GM18951 (cell line): ENCODE results near the gene LSM10.

Experiments used
- POLR2A ChIP-seq: IDR thresholded peaks from 4 replicates; pipeline ENCODE4 v1.6.1; 2011; ENCODE audit warnings: mild to moderate bottlenecking; ENCODE audit not compliant: insufficient read length, insufficient read depth; ENCODE audit errors: extremely low read depth
- in situ Hi-C: fragments of 300-500 bp; cut with MboI; formaldehyde crosslinking; loops from one replicate; pipeline ENCODE4 v1.12.0; 2022; ENCODE audit warnings: low sequenced_read_pairs, mixed read lengths, inconsistent platforms; ENCODE audit not compliant: unreplicated experiment

Gene LSM10

GRCh38 chr1:36419569-36419968 lies 21.9 kb upstream of the LSM10 start:
- in situ Hi-C loops: no loop called here
- no peak for TF ChIP-seq POLR2A

GRCh38 chr1:36419140-36419539 lies 21.4 kb upstream of the LSM10 start:
- no peak for TF ChIP-seq POLR2A

GRCh38 chr1:36417931-36418330 lies 20.2 kb upstream of the LSM10 start:
- in situ Hi-C loops: no loop called here
- TF ChIP-seq POLR2A: no peak

More at GRCh38 chr1:36419140-36419539, 21.4 kb upstream of the LSM10 start:
- in situ Hi-C loops: no loop called here

- in situ Hi-C loops: no loop called here
- TF ChIP-seq POLR2A: no peak
These were observed 18.1 kb upstream of the LSM10 start for GRCh38 chr1:36415661-36416326.

GRCh38 chr1:36414384-36414783 lies 16.7 kb upstream of the LSM10 start:
- in situ Hi-C loops: no loop called here
- no peak for TF ChIP-seq POLR2A

- in situ Hi-C loops: no loop called here
- no peak for TF ChIP-seq POLR2A
These were observed 14.3 kb upstream of the LSM10 start for GRCh38 chr1:36411674-36412648.

- no peak for TF ChIP-seq POLR2A
- in situ Hi-C loops: no loop called here
These were observed 10.8 kb upstream of the LSM10 start for GRCh38 chr1:36408479-36408878.

GRCh38 chr1:36406440-36406839 lies 8.7 kb upstream of the LSM10 start:
- in situ Hi-C loops: no loop called here
- no peak for TF ChIP-seq POLR2A

GRCh38 chr1:36402504-36402890 lies 4.8 kb upstream of the LSM10 start:
- no peak for TF ChIP-seq POLR2A
- in situ Hi-C loops: no loop called here

GRCh38 chr1:36401602-36402503 lies 4.1 kb upstream of the LSM10 start:
- in situ Hi-C loops: no loop called here

GRCh38 chr1:36400825-36401601 lies 3.3 kb upstream of the LSM10 start:
- in situ Hi-C loops: no loop called here
- TF ChIP-seq POLR2A: no peak

More at GRCh38 chr1:36401602-36402503, 4.1 kb upstream of the LSM10 start:
- TF ChIP-seq POLR2A: no peak

GRCh38 chr1:36400514-36400824 lies 2.8 kb upstream of the LSM10 start:
- TF ChIP-seq POLR2A: no peak
- in situ Hi-C loops: no loop called here
